Measurements from ENCODE around the gene GALNTL6. TPM values are rescaled to one million over a fixed set of nuclear protein-coding genes. Genes with fewer than 3 reads are reported as not detected.
"Not testable (repeated sequence)": the region's sequence is repeated elsewhere in the genome, so short reads cannot be mapped to it uniquely, and the experiment has no call there.

The GALNTL6 gene
- total and polyA plus RNA-seq, 2 donors (not counting 1 experiment from before 2014, with no cell fraction given) = 0.99 to 1.1 TPM

DNA sequence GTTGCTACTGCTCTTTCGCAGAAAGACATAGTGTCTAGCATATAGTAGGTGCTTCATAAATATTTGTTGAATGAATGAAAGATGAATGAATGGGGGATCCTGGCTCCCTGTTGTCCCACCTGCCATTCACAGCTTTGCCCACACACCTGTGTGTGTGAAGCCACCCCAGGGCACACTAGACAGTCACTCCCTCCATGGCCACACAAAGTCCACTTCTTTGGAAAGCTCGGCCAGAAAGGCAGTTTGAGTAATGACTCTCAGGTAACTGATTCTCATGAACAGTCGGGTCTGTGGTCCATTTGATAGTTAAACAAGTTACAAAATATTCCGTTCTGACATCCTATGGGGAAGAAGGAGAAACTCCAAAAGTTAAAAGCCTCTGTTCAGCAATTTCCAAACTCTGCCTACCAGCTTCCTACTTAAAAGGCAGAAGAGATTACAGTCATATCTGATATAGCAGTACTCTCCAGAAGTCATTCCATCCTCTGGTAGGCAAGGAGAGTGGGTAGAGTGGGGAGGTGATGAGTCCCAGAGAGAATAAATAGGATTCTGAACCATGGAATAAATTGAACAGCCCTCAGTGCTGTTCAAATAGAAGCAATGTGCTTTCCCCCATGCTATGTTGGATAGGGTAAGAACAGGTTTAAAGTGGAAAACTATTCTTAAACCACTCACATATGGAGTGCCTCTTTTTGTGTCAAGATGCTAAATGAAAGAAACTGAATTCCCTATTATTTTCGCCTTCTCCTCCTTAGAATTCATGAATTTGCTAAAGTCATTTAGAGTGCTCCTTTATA lies 1150.5 kb downstream of the GALNTL6 start:
- CTCF ChIA-PET = no interaction called here
- WGBS (ENCODE audit: insufficient coverage) = 92% methylated on average over 2 of the region's 5 CpGs
- no peak overlapping the region for H3K4me2 ChIP-seq (replicated peaks; ENCODE audit: low read depth, low read length, poor library complexity, severe bottlenecking)
- no peaks in the 10 kb centered on the region for H3K9me3 Mint-ChIP-seq (ENCODE audit: insufficient read depth)
- TF ChIP-seq, protein P1, sequence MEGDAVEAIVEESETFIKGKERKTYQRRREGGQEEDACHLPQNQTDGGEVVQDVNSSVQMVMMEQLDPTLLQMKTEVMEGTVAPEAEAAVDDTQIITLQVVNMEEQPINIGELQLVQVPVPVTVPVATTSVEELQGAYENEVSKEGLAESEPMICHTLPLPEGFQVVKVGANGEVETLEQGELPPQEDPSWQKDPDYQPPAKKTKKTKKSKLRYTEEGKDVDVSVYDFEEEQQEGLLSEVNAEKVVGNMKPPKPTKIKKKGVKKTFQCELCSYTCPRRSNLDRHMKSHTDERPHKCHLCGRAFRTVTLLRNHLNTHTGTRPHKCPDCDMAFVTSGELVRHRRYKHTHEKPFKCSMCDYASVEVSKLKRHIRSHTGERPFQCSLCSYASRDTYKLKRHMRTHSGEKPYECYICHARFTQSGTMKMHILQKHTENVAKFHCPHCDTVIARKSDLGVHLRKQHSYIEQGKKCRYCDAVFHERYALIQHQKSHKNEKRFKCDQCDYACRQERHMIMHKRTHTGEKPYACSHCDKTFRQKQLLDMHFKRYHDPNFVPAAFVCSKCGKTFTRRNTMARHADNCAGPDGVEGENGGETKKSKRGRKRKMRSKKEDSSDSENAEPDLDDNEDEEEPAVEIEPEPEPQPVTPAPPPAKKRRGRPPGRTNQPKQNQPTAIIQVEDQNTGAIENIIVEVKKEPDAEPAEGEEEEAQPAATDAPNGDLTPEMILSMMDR (IDR thresholded peaks at IDR 0.05) = no peak
- TF ChIP-seq EZH2 (IDR thresholded peaks at IDR 0.05; ENCODE audit: borderline replicate concordance, insufficient read depth, low read depth, low read length, poor library complexity, severe bottlenecking) = no peak
- no peaks in the 10 kb centered on the region for H4K20me1 ChIP-seq (ENCODE audit: control insufficient read depth, insufficient read depth, low read length, poor library complexity, severe bottlenecking)
- H3K27me3 Mint-ChIP-seq = peaks cover 15% of the 10 kb centered on the region
- no peaks in the 10 kb centered on the region for H3K36me3 ChIP-seq (replicated peaks in 1 of 2; ENCODE audit: control extremely low read depth in 1 of 2, control insufficient read depth in 1 of 2, extremely low read depth in 1 of 2, insufficient read depth in 2 of 2, low read length in 1 of 2)
- H3K4me3 ChIP-seq (ENCODE audit: control extremely low read depth in 1 of 5, extremely low read depth in 1 of 5, insufficient read depth in 1 of 5, low read depth in 2 of 5, low read length in 4 of 5) = no peak overlapping the region
- no peak for DNase-seq
- no peak overlapping the region for H3K9ac ChIP-seq (ENCODE audit: low read length)
- no peak overlapping the region for H3K4me3 Mint-ChIP-seq
- peaks cover 0 to 5% (median 0%) of the 10 kb centered on the region in 3 donors for H3K9me3 ChIP-seq (ENCODE audit: control extremely low read depth in 1 of 3, control insufficient read depth in 2 of 3, insufficient read depth in 1 of 3, low read length in 2 of 3)
- H3K27me3 ChIP-seq (replicated peaks in 1 of 4; ENCODE audit: control extremely low read depth in 1 of 4, control insufficient read depth in 3 of 4, insufficient read depth in 4 of 4, low read length in 3 of 4) = no peaks in the 10 kb centered on the region
- no peak for ATAC-seq (ENCODE audit: low read depth)
- H3K79me2 ChIP-seq (ENCODE audit: control insufficient read depth, insufficient read depth, low read length) = no peaks in the 10 kb centered on the region
- H3K27ac ChIP-seq (ENCODE audit: low read length in 2 of 2) = no peak overlapping the region
- intact Hi-C loops (cut with micrococcal nuclease) = no loop called here
- no peaks in the 10 kb centered on the region for H3K4me1 ChIP-seq (ENCODE audit: control insufficient read depth in 2 of 2, insufficient read depth in 2 of 2, low read length in 2 of 2)
- POLR2A ChIA-PET = no interaction called here
- no peak overlapping the region for H3K27ac Mint-ChIP-seq
- H2AFZ ChIP-seq (ENCODE audit: insufficient read depth, low read depth, low read length, poor library complexity, severe bottlenecking) = no peak overlapping the region
- no peaks in the 10 kb centered on the region for H3K4me1 Mint-ChIP-seq

DNA sequence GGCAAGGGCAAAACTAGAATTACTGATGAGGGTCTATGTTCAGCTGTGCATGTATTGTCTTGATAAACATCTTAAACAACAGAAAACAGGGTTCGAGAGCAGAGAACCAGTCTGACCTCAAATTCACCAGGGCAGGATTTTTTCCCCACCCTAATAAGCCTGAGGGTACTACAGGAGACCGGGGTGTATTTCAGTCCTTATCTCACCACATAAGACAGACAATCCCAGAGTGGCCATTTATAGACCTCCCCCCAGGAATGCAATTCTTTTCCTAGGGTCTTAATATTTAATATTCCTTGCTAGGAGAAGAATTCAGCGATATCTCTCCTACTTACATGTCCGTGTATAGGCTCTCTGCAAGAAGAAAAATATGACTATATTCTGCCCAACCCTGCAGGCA lies 1157.0 kb downstream of the GALNTL6 start:
- H3K27ac Mint-ChIP-seq; intact Hi-C loops (cut with micrococcal nuclease); H4K20me1 ChIP-seq (ENCODE audit: control insufficient read depth, insufficient read depth, low read length, poor library complexity, severe bottlenecking); H3K27me3 ChIP-seq (replicated peaks in 1 of 4; ENCODE audit: control extremely low read depth in 1 of 4, control insufficient read depth in 3 of 4, insufficient read depth in 4 of 4, low read length in 3 of 4); H3K9ac ChIP-seq (ENCODE audit: low read length); H3K4me1 Mint-ChIP-seq; POLR2A ChIA-PET; H3K79me2 ChIP-seq (ENCODE audit: control insufficient read depth, insufficient read depth, low read length); ATAC-seq (ENCODE audit: low read depth); H3K27ac ChIP-seq (ENCODE audit: low read length in 2 of 2); H3K4me1 ChIP-seq (ENCODE audit: control insufficient read depth in 2 of 2, insufficient read depth in 2 of 2, low read length in 2 of 2); H2AFZ ChIP-seq (ENCODE audit: insufficient read depth, low read depth, low read length, poor library complexity, severe bottlenecking); DNase-seq; H3K4me3 Mint-ChIP-seq; H3K4me2 ChIP-seq (replicated peaks; ENCODE audit: low read depth, low read length, poor library complexity, severe bottlenecking); H3K9me3 Mint-ChIP-seq (ENCODE audit: insufficient read depth); CTCF ChIA-PET; H3K27me3 Mint-ChIP-seq; H3K36me3 ChIP-seq (replicated peaks in 1 of 2; ENCODE audit: control extremely low read depth in 1 of 2, control insufficient read depth in 1 of 2, extremely low read depth in 1 of 2, insufficient read depth in 2 of 2, low read length in 1 of 2); H3K9me3 ChIP-seq (ENCODE audit: control extremely low read depth in 1 of 3, control insufficient read depth in 2 of 3, insufficient read depth in 1 of 3, low read length in 2 of 3); H3K4me3 ChIP-seq (ENCODE audit: control extremely low read depth in 1 of 5, extremely low read depth in 1 of 5, insufficient read depth in 1 of 5, low read depth in 2 of 5, low read length in 4 of 5): not testable (repeated sequence)
- WGBS (ENCODE audit: insufficient coverage) = 91% methylated on average over 4 of the region's 4 CpGs
